Measurements from ENCODE around the gene ITGA2.

GRCh38 chr5:53071298-53071697, 82.1 kb downstream of the ITGA2 start:
- TF ChIP-seq POLR2A (IDR thresholded peaks at IDR 0.05) = no peak
- no peak for TF ChIP-seq CTCF (IDR thresholded peaks at IDR 0.05)
- no peak for TF ChIP-seq POLR2AphosphoS5 (IDR thresholded peaks at IDR 0.05; ENCODE audit: insufficient read depth in 1 of 2, low read depth in 1 of 2)
